Cerebellar cortex (tissue), 1 donor: Measurements from ENCODE around the gene ALKBH6.
A peak's percentile ranks its signal among the peaks of the same experiment; 100 is the strongest.
"Not testable (repeated sequence)": the region's sequence is repeated elsewhere in the genome, so short reads cannot be mapped to it uniquely, and the experiment has no call there.

Experiments
- DNase-seq: peaks from one replicate; pipeline ENCODE4 v3.0.0-alpha.2; 2015; ENCODE audit warnings: low spot score

Gene ALKBH6

GRCh38 chr19:35992907-35993765 lies 20.9 kb downstream of the ALKBH6 start:
- DNase-seq, result no peak

- DNase-seq, result no peak
Measured at GRCh38 chr19:35991731-35992450, 22.1 kb downstream of the ALKBH6 start.

- no peak for DNase-seq
Measured at GRCh38 chr19:35990771-35991730, 23.0 kb downstream of the ALKBH6 start.

- DNase-seq, result no peak
Measured at GRCh38 chr19:35990156-35990555, 23.9 kb downstream of the ALKBH6 start.

GRCh38 chr19:35988824-35989223 lies 25.2 kb downstream of the ALKBH6 start:
- no peak for DNase-seq

DNA sequence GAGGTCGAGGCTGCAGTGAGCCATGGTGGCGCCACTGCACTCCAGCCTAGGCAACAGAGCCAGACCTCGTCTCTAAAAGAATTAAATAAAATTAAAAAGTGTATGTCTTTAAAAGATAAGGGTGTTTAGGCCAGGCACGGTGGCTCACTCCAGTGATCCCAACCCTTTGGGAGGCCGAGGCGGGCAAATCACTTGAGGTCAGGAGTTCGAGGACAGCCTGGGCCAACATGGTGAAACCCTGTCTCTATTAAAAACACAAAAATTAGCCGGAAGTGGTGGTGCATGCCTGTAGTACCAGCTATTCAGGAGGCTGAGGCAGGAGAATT lies 26.5 kb downstream of the ALKBH6 start:
- DNase-seq, result no peak

- DNase-seq, result peak; percentile 69
Measured at GRCh38 chr19:35986664-35987570, 27.1 kb downstream of the ALKBH6 start.

GRCh38 chr19:35986111-35986510 lies 27.9 kb downstream of the ALKBH6 start:
- peak; percentile 62 for DNase-seq

GRCh38 chr19:35983177-35983576 lies 30.8 kb downstream of the ALKBH6 start:
- DNase-seq, result no peak

GRCh38 chr19:35980997-35981396 lies 33.0 kb downstream of the ALKBH6 start:
- DNase-seq, result not testable (repeated sequence)

DNA sequence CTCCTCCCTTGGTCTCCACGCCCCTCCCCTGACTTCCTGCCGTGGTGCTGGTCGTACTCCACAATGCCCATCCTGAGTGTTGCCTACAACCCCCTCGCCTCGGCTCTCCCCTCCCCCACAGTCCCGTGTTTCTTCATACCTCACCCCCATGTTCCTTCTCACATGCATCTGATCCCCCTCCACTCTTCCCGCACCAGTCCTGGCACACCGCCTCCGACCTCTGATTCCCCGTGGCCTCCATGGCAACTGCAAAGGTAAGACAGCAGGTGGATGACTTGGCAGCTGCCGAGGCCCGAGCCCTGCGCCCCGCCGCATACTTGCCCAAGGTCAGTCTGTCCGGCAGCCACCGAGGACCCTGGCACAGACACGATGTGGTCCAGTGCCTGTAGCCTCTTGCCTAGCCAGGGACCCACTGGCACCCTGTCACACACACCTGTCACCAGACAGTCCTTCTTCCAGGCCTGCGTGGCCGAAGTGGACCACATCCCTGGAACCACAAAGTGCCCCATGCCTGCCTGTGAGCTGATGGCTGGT lies 35.1 kb downstream of the ALKBH6 start:
- peak; percentile 38 for DNase-seq

DNA sequence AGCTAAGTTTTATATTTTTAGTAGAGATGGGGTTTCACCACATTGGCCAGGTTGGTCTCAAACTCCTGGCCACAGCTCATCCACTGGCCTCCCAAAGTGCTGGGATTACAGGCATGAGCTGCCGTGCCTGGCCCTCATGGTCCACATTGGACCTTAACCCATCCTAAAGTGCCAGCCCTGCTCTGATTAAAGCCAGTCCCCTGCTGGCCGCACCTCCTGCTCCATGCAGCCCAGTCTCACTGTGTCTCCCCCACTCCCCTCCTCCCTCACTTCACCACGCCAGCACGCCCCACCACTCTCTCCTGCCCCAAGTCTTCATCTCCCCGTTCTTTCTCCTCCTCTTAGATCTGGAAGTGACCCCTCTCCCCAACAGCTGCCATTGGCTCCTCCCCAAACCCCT lies 35.7 kb downstream of the ALKBH6 start:
- DNase-seq, result peak; percentile 59

DNA sequence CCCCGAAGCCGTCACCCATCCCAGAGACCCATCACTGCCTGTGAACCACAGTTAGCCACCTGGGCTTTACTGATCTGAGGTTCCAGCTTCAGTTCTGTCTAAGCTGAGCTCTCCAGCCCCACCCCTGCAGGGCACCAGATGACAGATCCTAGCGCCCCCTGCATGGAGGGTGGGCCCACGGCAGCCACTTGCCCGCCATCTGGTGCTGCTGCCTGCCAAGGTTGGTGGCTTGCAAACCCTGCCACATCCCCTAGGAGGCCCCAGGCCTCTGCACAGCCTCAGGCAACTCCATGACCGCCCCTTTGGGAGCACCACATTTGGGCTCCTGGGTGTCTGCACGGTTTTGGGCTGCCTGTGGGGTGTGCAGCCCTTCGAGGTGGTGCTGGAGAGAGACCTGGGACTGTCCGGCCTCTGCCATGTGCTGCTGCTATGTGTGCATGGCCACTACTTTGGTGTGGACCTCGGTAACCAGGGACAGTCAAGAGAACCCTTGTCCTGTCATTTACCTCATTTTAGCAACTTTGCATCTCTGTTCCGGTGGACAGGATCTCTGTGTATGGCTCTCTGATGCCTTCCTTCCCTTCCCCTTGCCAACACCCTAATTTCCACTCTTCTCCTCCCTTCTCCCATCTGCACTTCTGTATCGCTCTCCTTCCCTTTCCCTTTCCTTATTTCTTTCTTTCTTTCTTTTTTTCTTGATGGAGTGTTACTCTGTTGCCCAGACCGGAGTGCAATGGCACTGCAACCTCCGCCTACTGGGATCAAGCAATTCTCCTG lies 36.4 kb downstream of the ALKBH6 start:
- peak; percentile 63 for DNase-seq

DNA sequence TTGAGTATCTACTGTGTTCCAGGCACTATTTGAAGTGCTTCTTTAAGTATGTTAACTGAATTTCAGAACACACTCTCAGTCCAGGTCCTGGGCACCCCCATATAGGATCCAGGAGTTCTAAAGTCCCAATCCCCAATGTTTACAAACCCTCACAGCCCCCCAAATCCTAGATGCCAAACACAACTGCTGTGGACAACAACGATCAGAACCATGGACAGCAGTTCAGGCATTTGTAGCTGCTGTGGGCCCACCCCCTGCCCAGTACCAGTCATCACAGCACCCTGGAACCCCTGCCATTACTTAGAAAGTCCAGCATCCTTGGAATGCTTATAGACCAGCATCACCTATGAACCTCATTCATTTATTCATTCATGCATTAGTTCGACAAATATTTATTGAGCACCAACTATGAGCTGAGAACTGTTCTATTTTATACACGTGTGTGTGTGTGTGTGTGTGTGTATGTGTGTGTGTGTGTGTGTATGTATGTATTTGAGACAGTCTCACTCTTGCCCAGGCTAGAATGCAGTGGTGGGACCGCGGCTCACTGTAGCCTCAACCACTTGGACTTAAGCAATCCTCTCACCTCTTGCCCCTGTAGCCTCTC lies 38.3 kb downstream of the ALKBH6 start:
- no peak for DNase-seq

DNA sequence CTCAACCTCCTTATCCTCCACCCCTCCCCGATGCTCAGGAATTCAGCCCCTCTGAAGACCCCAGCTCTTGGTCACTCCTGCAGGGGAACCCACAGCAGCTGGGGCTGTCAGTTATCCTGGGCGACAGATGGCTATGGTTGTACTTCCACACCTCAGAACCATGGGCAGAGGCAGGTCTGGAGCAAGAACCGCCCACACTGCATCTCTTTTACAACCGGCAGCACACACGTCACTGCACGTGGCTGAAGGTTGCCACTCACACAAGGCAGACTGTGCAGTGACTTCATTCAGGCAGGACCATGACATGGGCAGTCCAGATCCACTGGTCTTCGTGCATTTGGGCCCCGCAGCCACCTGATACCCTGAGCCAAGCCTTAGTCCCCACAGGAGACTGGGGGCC lies 40.5 kb downstream of the ALKBH6 start:
- DNase-seq, result no peak

DNA sequence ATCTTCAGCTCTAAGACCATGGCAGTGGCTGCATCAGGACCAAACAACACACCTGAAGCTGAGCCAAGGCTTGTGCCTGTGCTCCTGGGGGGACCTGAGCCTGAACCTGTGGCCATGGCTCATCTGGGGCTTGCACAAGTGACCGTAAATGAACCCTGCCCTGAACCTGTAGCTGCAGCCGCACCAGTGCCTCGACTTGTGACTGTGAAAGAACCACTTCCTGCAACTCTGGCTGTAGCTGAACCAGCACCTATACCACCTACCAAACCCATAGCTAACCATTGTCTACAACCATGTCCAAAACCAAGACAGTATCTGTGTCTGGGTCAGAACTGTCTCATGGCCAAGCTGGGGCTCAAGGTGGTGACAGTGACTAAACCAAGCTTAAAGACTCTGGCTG lies 47.2 kb downstream of the ALKBH6 start:
- DNase-seq, result no peak

DNA sequence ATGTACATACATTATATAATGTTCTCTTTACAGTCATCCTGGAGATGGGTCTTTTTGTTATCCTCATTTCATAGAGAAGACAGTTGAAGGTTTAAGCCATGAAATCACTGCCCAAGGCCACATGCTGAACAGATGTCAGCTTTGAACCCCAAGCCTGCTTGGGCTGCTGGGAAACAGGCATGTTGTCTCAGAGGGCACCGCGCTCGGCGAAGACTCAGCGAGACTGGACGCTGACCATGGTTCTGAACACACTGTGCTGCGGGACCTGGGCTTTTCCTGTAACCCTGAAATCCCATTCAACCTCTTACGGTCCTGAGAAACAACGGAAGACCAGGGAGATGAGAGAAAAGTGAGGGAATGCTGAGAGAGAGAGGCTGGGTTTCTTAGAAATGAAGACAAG lies 50.5 kb downstream of the ALKBH6 start:
- DNase-seq, result peak; percentile 29

- DNase-seq, result no peak
Measured at GRCh38 chr19:35960432-35960972, 53.5 kb downstream of the ALKBH6 start.

- DNase-seq, result no peak
Measured at GRCh38 chr19:35959968-35960320, 54.1 kb downstream of the ALKBH6 start.
